Liver (tissue), 3 donors: Measurements from ENCODE around the gene CASP9.

Experiments
- CTCF ChIP-seq: fragments of 150-350 bp; IDR thresholded peaks from 2 replicates; pipeline ENCODE4 v1.5.1; 2017; ENCODE audit warnings: improper control_type of control experiment, low read depth, low read length; ENCODE audit not compliant: missing input control
- MAX ChIP-seq: IDR thresholded peaks from 2 replicates; pipeline ENCODE4 v1.6.1; 2016; ENCODE audit warnings: antibody characterized with exemption
- SP1 ChIP-seq: IDR thresholded peaks from 2 replicates; pipeline ENCODE4 v1.6.1; 2018; ENCODE audit warnings: antibody characterized with exemption, mild to moderate bottlenecking
- ZBTB33 ChIP-seq: IDR thresholded peaks from 2 replicates; pipeline ENCODE4 v1.6.1; 2016; ENCODE audit warnings: antibody characterized with exemption
- donor health status: healthy.
- donor health status: healthy.

GRCh38 chr1:15531682-15532081 lies 7.7 kb upstream of the CASP9 start:
- no peak for TF ChIP-seq SP1
- no peak for TF ChIP-seq CTCF
- no peak for TF ChIP-seq ZBTB33
- no peak for TF ChIP-seq MAX
